ENCODE data around the gene OR51B2. TPM values are rescaled to one million over a fixed set of nuclear protein-coding genes. Genes with fewer than 3 reads are reported as not detected.

The OR51B2 gene, protein sequence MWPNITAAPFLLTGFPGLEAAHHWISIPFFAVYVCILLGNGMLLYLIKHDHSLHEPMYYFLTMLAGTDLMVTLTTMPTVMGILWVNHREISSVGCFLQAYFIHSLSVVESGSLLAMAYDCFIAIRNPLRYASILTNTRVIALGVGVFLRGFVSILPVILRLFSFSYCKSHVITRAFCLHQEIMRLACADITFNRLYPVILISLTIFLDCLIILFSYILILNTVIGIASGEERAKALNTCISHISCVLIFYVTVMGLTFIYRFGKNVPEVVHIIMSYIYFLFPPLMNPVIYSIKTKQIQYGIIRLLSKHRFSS
- total RNA-seq (2014; rRNA removed; shearing (Covaris generic)), result not detected in 2 replicates
- not detected in 2 replicates for total RNA-seq (2022)
- not detected for Bru-seq, nascent RNA
- BruChase-seq, experiment 1, labeled RNA remaining after a 6-hour chase, result not detected
- BruChase-seq, experiment 2, labeled RNA remaining after a 2-hour chase, result percentile 16 among the genes with signal in this experiment
- long read RNA-seq, result 0 reads

DNA sequence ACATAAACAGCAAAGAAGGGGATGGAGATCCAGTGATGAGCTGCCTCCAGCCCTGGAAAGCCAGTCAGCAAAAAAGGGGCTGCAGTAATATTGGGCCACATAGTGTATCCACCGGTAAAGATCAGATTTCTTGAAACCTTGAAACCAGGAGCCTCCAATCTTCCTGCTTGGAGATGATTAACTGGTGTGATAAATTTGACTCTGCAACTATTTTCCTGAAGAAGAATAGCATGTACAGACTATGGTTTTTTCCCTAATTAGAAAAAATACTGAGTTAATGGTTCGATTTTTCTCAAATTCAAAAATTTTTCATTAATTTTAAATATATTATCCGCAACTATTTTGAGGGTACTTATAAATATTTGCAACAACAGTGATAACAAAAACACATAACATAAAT is at the start of gene OR51B2:
Gene OR51B2, minus strand, starts transcription at position 101 of the 400 bp plus-strand sequence. Its CDS starts 0 bp downstream, at position 101.
- ChIA-PET POLR2A (no interaction called here), CTCF (ENCODE audit: unreplicated experiment) (no interaction called here)
- no peaks in the 10 kb centered on the region for H3K9me2 ChIP-seq (ENCODE audit: insufficient read depth, low read length)
- no peaks in the 10 kb centered on the region for H3K79me2 ChIP-seq (ENCODE audit: insufficient read depth, low read depth, low read length)
- H4K20me1 ChIP-seq (ENCODE audit: insufficient read depth, low read length), result no peaks in the 10 kb centered on the region
- no TSS peak for BruUV-seq (replicated peaks)
- no peak within 1 kb of the TSS for H3K4me3 ChIP-seq (ENCODE audit: low read depth, low read length, poor library complexity, severe bottlenecking)
- no peak within 1 kb of the TSS for H3K27ac ChIP-seq (ENCODE audit: low read depth, low read length, poor library complexity, severe bottlenecking)
- H2AFZ ChIP-seq (ENCODE audit: low read length), result no peak within 1 kb of the TSS
- H3K36me3 ChIP-seq (ENCODE audit: insufficient read depth, low read length), result no peaks in the 10 kb centered on the region
- DNase-seq (ENCODE audit: low spot score), result no peak
- intact Hi-C loops (cut with micrococcal nuclease; ENCODE audit: unreplicated experiment), result no loop called here
- no peak within 1 kb of the TSS for H3K4me2 ChIP-seq (ENCODE audit: low read length)
- TF ChIP-seq EZH2phosphoT487 (IDR thresholded peaks at IDR 0.05; ENCODE audit: borderline replicate concordance, low read depth, low read length), result no peak
- TF ChIP-seq, protein P1, sequence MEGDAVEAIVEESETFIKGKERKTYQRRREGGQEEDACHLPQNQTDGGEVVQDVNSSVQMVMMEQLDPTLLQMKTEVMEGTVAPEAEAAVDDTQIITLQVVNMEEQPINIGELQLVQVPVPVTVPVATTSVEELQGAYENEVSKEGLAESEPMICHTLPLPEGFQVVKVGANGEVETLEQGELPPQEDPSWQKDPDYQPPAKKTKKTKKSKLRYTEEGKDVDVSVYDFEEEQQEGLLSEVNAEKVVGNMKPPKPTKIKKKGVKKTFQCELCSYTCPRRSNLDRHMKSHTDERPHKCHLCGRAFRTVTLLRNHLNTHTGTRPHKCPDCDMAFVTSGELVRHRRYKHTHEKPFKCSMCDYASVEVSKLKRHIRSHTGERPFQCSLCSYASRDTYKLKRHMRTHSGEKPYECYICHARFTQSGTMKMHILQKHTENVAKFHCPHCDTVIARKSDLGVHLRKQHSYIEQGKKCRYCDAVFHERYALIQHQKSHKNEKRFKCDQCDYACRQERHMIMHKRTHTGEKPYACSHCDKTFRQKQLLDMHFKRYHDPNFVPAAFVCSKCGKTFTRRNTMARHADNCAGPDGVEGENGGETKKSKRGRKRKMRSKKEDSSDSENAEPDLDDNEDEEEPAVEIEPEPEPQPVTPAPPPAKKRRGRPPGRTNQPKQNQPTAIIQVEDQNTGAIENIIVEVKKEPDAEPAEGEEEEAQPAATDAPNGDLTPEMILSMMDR (conservative IDR thresholded peaks at IDR 0.05; ENCODE audit: low read length), result no peak
- no peaks in the 10 kb centered on the region for H3K4me1 ChIP-seq (ENCODE audit: insufficient read depth, low read length, poor library complexity, severe bottlenecking)
- no peaks in the 10 kb centered on the region for H3K9me3 ChIP-seq (ENCODE audit: low read length)

DNA sequence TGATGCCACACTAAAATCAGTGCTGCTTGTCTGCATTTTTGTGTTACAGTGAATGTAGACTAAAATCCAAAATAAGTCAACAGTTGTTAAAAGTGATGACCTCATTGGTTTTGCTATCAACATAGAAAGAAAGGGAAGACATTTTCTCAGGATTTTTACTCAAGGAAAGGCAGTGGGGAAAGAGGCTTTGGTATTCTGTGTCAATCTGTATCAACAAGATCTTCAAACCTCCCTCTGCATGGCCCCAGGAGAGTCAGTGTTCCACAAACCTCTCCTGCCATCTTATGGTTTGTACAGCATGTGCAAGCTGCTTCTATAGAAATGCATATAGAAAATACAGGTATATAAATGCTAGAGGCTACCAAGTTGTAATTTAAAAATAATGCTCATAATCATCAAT is 45.7 kb upstream of the OR51B2 start:
- no peaks in the 10 kb centered on the region for H3K36me3 ChIP-seq (ENCODE audit: insufficient read depth, low read length)
- BruUV-seq (replicated peaks), result no TSS peak
- POLR2A ChIA-PET, result no interaction called here
- H3K4me2 ChIP-seq (ENCODE audit: low read length), result no peak overlapping the region
- CTCF ChIA-PET (ENCODE audit: unreplicated experiment), result no interaction called here
- intact Hi-C loops (cut with micrococcal nuclease; ENCODE audit: unreplicated experiment), result no loop called here
- H3K9me3 ChIP-seq (ENCODE audit: low read length), result no peaks in the 10 kb centered on the region
- H3K4me1 ChIP-seq (ENCODE audit: insufficient read depth, low read length, poor library complexity, severe bottlenecking), result no peaks in the 10 kb centered on the region
- no peaks in the 10 kb centered on the region for H3K9me2 ChIP-seq (ENCODE audit: insufficient read depth, low read length)
- no peak overlapping the region for H2AFZ ChIP-seq (ENCODE audit: low read length)
- no peak for DNase-seq (ENCODE audit: low spot score)
- H3K27ac ChIP-seq (ENCODE audit: low read depth, low read length, poor library complexity, severe bottlenecking), result no peak overlapping the region
- TF ChIP-seq, protein P1 (conservative IDR thresholded peaks at IDR 0.05; ENCODE audit: low read length), result no peak
- no peak for TF ChIP-seq EZH2phosphoT487 (IDR thresholded peaks at IDR 0.05; ENCODE audit: borderline replicate concordance, low read depth, low read length)
- no peaks in the 10 kb centered on the region for H4K20me1 ChIP-seq (ENCODE audit: insufficient read depth, low read length)
- H3K79me2 ChIP-seq (ENCODE audit: insufficient read depth, low read depth, low read length), result no peaks in the 10 kb centered on the region
- no peak overlapping the region for H3K4me3 ChIP-seq (ENCODE audit: low read depth, low read length, poor library complexity, severe bottlenecking)

DNA sequence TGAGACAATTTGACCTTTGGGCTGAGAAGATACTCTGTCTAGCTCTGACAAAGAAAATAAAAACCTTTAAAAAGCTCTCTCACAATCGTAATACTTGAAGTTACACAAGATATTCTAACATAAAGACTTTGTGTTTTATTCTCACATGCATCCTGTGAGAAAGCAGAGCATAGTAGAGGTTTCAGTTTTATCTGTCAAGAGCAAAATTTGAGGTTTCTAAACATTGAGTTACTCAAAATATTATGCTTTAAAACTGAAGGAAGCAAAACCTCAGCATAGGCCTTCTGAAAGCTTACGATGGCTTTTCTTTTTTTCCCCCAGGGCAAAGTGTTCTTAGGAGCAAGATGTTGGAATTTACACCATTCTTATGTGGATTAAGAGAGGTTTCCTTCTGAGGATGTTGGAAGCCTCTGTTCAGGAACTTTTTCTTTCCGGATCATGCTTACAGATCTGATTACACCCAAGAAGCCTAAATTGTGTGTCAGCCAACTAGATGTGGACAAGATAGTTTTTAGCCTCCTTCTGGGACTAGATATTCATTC is 44.5 kb upstream of the OR51B2 start:
- H3K9me2 ChIP-seq (ENCODE audit: insufficient read depth, low read length), result no peaks in the 10 kb centered on the region
- TF ChIP-seq EZH2phosphoT487 (IDR thresholded peaks at IDR 0.05; ENCODE audit: borderline replicate concordance, low read depth, low read length), result no peak
- TF ChIP-seq, protein P1 (conservative IDR thresholded peaks at IDR 0.05; ENCODE audit: low read length), result no peak
- H3K36me3 ChIP-seq (ENCODE audit: insufficient read depth, low read length), result no peaks in the 10 kb centered on the region
- H4K20me1 ChIP-seq (ENCODE audit: insufficient read depth, low read length), result no peaks in the 10 kb centered on the region
- H3K27ac ChIP-seq (ENCODE audit: low read depth, low read length, poor library complexity, severe bottlenecking), result no peak overlapping the region
- no peaks in the 10 kb centered on the region for H3K4me1 ChIP-seq (ENCODE audit: insufficient read depth, low read length, poor library complexity, severe bottlenecking)
- DNase-seq (ENCODE audit: low spot score), result no peak
- H3K4me2 ChIP-seq (ENCODE audit: low read length), result no peak overlapping the region
- H2AFZ ChIP-seq (ENCODE audit: low read length), result no peak overlapping the region
- no TSS peak for BruUV-seq (replicated peaks)
- intact Hi-C loops (cut with micrococcal nuclease; ENCODE audit: unreplicated experiment), result no loop called here
- ChIA-PET POLR2A (interaction anchor here (0.6 kb wide), 1 partner anchor 14 kb away, joined by 3 read pairs; no protein-coding TSS in a partner anchor), CTCF (ENCODE audit: unreplicated experiment) (no interaction called here)
- no peaks in the 10 kb centered on the region for H3K79me2 ChIP-seq (ENCODE audit: insufficient read depth, low read depth, low read length)
- no peaks in the 10 kb centered on the region for H3K9me3 ChIP-seq (ENCODE audit: low read length)
- no peak overlapping the region for H3K4me3 ChIP-seq (ENCODE audit: low read depth, low read length, poor library complexity, severe bottlenecking)

Data from OCI-LY7 (cell line).